ENCODE measurements around the gene PPA2.

GRCh38 chr4:105470766-105471165 is 3.1 kb downstream of the PPA2 start:
- no peak for TF ChIP-seq CTCF (IDR thresholded peaks at IDR 0.05; ENCODE audit: low read length)
- no peak for TF ChIP-seq EZH2 (IDR thresholded peaks at IDR 0.05; ENCODE audit: borderline replicate concordance, low read length)

Measured in OCI-LY1 (cell line).